GM18511 (cell line): Measurements from ENCODE around the gene PRDX6.
"Not testable (repeated sequence)": the region's sequence is repeated elsewhere in the genome, so short reads cannot be mapped to it uniquely, and the experiment has no call there.

Experiments used
- ATAC-seq: cut with Tn5 transposase; IDR thresholded peaks from one replicate; pipeline ENCODE4 v1.9.1; 2021; ENCODE audit warnings: mild to moderate bottlenecking, moderate library complexity; ENCODE audit not compliant: unreplicated experiment

Gene PRDX6

DNA sequence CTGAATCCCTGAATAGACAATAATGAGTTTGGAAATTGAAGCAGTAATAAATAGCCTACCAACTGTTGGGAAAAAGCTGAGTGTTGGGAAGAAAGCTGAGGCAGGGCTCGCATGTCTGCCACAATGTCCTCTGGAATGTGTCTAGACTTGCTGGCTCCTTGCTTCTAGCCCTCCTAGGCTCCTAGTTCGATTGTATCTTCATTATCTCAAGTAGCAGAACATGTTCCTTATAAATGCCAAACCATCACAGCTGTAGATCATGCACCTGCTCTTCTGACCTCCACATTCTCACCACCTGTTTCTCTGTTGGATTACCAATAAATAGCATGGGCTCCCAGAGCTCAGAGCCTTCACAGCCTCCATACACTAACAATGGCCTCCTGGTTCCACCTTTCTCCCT, 12.9 kb upstream of the PRDX6 start:
- not testable (repeated sequence) for ATAC-seq

DNA sequence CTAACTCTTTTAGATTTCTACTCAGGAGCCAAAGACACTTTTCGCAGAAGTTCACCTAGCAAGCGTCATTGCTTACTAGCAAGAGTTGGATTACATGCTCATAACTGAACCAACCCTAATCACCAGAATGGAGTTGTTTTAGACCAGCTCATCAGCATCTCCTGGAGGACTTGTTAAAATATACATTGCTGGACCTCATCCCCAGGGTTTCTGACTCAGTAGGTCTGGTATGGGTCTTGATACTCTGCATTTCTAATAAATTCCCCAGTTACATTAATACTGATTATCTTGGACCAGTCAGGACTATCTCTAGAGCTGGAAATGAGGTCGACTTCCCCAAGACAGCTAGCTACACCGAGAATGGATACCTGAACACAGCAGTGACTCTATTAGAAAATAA, 9.7 kb upstream of the PRDX6 start:
- ATAC-seq: no peak

DNA sequence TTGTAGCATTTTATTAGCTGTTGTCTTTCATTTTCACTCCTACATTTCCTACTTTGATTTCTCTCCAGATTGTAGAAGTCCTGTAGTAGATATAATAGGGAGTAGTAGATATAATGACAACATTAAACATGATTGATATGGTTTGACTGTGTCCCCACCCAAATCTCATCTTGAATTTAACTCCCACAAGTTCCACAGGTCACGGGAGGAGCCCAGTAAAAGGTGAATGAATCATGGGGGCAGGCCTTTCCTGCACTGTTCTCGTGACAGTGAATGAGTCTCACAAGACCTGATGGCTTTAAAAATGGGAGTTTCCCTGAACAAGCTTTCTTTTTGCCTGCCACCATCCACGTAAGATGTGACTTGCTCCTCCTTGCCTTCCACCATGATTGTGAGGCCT, 7.5 kb upstream of the PRDX6 start:
- ATAC-seq: no peak

DNA sequence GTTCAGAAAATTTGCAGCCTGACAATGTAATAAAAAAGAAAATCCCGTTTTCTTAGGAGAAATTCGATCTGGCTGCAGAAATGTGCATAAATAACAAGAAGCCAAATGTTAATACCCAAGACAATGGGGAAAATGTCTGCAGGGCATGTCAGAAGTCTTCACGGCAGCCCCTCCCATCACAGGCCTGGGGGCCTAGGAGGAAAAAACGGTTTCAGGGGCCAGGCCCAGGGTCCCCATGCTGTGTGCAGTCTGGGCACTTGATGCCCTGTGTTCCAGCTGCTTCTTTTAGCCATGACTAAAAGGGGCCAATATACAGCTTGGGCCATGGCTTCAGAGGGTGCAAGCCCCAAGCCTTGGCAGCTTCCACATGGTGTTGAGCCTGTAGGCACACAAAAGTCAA, 6.5 kb upstream of the PRDX6 start:
- no peak for ATAC-seq

DNA sequence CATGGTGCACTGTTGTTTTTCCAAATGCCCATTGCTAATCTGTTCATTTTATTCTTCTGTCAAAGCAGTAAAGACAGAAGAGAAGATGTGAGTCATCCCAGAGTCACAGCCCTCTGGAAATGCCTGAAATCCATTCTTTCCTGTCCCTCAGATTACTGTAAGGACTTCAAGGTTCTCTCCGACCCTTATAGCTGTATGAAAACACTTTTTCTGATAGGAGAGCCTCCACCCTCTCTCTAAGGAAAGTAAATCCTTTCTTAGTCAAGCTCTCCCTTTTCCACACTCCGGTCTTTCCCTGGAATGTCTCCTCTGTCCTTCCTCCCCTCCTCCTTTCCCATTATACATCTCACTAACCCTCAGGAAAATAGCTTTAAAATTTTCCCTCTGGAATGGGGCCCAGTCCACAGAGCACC, 3.5 kb upstream of the PRDX6 start:
- ATAC-seq: no peak

DNA sequence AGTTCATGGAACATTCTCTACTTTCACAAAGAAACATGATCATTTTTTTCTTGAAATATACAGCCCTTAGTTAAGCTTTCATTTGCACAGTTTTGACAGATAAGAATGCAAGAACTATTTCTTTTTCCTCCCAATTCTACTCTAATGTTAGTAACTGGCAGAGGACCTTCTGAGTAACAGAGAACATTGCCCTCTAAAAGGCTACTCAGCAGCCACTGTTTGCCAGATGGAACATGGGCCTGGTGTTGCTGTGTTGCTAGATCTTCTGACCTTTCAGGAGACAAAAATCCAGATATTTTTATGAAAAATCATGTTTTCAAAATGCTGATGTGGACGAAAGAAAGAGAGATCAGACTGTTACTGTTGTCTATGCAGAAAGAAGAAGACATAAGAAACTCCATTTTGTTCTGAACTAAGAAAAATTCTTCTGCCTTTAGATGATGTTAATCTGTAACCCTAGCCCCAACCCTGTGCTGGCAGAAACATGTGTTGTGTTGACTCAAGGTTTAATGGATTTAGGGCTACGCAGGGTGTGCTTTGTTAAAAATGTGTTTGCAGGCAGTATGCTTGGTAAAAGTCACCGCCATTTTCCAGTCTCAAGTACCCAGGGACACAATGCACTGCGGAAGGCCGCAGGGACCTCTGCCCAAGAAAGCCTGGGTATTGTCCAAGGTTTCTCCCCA, 2.9 kb upstream of the PRDX6 start:
- no peak for ATAC-seq

DNA sequence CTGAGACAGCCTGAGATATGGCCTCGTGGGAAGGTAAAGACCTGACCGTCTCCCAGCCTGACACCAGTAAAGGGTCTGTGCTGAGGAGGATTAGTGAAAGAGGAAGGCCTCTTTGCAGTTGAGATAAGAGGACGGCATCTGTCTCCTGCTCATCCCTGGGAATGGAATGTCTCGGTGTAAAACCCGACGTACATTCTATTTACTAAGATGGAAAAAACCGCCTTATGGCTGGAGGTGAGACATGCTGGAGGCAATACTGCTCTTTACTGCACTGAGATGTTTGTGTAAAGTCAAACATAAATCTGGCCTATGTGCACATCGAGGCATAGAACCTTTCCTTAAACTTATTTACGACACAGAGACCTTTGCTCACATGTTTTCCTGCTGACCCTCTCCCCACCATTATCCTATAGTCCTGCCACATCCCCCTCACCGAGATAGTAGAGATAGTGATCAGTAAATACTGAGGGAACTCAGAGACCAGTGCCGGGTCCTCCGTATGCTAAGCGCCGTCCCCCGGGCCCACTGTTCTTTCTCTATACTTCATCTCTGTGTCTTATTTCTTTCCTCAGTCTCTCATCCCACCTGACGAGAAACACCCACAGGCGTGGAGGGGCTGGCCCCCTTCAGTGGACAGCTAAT, 2.2 kb upstream of the PRDX6 start:
- ATAC-seq: not testable (repeated sequence)

DNA sequence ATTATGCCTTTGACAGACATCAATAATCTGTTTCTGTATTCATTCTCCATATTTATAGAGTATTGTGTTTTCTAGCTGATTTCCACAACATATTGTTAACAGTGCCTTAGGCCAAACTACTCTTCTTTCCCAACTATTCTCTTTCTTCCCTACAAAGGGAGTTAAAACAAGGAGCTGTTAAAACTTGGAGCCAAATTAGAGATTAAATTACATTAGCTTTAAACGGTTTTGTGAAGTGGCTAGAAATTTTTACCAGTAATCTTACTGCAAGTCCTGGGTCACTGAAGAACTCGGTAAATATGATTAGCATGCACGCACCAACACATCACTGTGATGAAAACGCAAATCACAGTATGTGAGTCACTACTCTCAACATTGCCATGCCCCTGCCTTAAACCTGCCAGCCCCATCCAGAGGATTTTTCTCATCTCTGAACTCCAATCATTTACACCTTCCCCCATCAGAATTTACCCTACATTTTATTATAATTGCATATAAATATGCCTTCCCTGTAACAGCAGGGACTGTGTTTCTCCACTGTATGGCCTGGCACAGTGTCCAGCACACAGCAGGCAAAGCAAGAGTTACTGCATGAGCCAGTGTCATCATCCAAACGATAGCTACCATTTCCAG, 1.5 kb upstream of the PRDX6 start:
- ATAC-seq: no peak

DNA sequence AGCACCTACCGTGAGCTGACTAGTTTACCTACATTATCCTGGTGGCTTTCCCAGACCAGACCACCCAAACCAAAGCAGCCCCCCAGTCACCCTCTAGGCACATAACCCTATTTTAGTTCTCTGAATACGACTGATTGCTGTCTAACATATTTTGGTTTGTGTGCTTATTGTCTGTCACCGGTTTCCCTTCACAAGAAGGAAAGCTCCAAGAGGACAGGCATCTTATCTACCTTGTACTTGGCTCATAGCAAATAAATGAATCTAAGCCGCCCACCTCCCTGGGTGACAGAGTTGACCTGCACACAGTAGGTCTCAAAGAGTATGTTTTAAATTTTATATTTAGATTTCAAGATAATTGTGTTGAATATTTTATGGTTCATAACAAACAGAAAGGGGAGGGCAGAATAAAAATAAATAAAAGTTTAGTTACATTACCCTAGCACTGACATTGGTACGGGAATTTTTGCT, 904 bp upstream of the PRDX6 start:
- no peak for ATAC-seq

DNA sequence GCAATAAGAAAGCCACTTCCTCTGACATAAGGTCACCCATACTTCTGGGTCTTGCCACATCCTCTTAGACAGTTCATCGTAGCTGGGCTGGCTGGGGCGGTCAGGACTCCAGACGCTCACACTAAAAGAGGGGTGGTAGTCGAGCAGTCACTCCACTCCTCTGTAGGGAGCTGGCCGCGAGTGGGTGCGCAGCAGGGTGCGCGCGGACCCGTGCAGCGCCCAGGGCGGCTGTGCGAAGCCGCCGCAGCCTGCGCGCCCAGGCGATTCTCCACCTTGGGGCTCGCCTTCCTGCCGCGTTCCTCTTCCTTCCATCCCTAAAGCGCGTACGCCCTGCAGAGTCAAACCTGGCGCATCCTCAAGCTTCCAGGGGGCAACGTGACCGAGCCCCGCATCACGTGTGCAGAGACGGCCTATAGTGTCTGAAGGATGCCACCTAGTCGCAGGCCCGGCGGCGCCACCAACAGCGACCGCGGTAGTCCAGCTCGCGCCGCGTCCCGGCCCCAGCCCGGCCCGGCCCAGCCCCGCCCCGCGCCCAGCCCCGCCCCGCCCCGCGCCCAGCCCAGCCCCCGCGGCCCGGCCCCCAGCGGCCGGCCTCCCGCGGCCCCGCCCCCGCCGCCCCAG, 360 bp upstream of the PRDX6 start:
- ATAC-seq: peak; percentile 97

DNA sequence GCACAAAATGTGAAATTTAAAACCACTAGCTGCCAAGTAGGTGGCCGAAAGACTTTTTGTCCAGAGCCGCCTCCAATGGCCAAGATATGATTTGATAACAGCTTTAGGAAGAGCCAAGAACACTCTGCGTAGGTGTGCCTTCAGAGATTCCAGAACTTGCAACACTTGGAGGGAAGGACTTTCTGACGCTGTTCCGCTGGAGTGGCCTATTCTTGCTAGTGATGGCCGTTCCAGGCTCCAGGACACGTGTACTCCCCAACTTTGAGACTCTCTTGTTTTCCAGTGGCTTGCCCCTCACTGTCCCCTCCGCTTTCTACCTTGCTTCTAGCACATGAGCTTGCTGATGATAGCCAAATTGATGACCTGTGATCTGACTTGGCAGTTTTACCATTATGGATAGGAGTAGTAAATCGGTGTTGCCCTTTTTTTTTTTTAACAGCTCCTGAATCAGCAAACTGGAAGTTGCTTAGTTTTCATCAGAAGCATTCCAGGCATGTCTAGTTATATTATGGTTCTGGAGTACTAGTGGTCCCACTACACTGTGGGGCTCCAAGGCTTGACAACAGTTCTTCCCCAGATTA, 1.0 kb downstream of the PRDX6 start:
- ATAC-seq: no peak

DNA sequence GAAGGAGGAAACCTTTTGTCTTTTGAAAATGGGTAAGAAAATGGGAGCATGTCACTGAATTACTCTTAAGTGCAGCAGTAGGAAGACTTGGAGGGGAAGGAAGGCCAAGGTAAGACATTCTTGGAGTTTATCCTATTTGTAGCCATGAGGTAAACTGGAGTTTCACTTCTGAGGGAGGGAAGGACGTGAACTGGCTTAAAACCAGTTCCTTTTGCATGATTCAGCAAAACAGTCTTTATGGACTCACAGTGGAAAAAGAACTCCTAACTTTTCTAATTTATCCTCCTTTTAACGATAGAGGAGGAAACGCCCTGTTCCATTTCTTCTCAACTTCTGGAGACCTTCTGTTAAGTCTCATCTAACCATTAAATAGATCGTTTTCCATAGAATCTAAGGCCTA, 2.5 kb downstream of the PRDX6 start:
- no peak for ATAC-seq

DNA sequence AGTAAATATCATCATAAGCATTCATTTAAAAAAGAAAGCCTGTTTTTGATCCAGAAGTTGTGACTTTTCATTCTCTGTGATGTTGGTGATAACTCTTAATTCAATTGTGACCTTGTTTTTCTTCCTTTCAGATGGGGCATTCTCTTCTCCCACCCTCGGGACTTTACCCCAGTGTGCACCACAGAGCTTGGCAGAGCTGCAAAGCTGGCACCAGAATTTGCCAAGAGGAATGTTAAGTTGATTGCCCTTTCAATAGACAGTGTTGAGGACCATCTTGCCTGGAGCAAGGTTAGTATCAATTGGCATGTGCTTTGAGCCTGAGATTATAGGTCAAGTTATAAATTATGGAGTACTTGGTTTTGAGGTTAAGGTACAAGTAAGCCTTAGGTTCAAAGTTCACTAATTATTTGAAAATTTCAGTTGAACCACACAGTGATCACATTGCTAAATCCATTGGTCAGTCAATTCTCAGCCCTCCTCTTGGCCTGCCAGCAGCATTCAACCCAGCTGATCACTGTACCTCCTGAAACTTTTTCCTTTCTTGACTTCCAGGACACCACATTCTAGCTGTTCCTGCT, 4.1 kb downstream of the PRDX6 start:
- no peak for ATAC-seq

DNA sequence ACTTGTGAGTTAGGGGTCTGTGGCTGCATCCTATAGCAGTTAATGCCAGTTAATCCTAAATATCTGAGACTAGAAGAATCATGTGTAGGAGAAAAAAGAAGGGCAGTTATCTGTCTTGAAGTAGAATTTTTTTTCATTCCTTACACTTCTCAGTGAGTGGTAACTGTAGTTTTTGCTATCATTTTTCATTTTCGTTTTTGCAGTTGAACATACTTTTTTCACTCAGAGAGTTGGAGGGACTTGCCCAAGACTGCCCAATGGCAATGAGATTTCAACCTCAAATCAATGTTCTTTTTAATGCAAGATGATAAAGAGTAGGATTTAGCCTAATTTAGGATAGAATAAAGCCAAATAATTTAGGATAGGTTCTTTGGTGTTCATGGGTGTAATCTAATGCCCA, 5.5 kb downstream of the PRDX6 start:
- no peak for ATAC-seq

DNA sequence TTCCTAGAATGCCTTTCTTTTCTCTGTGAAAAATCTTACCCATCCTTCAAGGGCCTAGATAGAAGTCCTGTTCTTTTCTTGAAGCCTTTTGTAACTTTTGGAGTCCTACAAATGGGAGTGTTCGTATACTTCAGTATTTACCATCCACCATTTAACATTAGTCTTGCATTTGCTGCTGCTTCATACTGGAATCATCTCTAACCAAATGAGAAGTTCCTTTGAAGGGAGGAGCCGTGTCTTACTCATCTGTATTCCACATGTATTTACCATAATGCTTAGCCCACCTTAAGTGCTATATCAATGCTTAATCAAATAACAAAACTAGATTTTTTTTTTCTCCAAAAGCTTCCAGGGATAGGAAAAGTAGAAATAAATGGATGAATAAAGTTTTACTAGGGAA, 7.1 kb downstream of the PRDX6 start:
- ATAC-seq: no peak

DNA sequence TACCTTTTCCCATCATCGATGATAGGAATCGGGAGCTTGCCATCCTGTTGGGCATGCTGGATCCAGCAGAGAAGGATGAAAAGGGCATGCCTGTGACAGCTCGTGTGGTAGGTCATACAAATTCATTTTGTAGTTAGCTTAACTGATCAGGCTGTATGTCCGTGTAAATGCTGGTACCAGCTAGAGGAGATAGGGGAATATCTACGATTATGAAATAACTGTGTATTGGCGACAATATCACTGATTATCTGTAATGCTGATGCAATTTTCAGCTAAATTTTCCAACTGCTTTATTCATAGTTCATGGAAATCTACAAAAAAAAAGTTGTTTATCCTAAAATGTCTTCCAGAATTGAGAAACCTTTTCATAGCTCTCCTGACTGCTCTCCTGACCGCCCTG, 8.3 kb downstream of the PRDX6 start:
- no peak for ATAC-seq

DNA sequence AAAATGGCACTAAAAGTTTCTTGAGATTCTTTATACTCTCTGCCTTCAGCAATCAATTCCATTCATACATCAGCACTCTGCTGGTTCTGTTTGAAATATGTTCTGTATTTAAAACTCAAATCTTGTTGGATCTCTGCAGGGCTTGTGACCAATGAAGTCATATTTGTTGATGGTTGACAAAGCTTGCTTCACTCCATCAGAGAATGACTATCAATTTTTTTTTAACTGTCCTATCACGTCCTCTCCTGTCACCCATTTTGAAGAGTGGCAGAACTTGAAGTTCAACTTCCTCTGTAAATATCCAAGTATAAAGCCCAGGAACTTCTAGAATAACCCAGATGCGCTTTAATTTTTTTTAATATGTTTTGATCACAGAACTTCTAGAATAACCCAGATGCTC, 10.9 kb downstream of the PRDX6 start:
- ATAC-seq: no peak

DNA sequence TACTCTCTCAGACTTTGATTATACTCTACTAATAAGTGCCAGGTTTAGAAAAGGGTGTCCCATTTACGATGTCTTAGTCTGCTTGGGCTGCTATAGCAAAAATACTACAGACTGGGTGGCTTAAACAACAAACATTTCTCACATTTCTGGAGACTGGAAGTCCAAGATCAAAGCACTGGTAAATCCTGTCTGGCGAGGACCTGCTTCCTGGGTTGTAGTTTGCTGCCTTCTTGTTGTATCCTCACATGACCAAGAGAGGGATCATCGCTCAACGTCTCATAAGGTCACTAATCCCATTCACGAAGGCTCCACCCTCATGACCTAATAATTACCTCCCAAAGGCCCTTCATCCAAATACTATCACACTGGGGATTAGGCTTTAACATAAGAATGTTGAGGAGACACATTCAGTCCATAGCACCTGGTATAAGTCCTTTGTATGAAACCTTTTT, 12.0 kb downstream of the PRDX6 start:
- ATAC-seq: no peak

DNA sequence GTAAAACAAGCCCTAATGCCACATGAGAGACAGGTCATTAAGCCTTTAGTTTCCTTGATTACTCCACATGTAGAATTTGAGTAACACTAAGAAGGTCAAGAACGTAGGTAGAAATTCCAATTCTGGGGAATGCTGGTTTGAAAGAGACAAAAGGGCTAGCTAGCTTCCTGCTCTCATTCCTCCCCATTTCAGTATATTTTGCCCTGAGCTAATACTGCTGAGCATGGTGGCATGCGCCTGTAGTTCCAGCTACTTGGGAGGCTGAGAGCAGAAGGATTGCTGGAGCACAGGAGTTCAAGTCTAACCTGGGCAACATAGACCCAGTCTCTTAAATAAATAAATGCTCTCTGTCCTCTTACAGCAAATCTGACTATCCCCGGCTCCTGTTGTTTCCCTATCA, 12.8 kb downstream of the PRDX6 start:
- ATAC-seq: no peak

DNA sequence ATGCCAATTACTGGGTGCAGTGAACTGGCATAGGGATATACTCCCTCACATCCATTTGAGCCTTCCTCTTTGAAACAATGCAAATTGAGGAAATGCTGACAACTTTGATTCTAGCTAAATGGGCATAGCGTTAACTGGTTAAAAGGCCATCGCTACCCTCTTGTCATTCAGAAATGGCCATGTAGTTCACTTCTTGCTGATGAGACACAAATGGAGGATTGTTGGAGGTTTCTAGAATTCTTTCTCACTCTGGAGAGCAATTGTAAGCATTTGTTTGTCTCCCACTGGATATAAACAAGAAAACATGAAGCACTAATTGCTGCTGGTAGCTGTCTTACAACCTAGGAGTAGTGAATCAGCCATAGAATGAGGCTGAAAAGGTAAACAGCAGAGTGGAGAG, 14.4 kb downstream of the PRDX6 start:
- no peak for ATAC-seq

DNA sequence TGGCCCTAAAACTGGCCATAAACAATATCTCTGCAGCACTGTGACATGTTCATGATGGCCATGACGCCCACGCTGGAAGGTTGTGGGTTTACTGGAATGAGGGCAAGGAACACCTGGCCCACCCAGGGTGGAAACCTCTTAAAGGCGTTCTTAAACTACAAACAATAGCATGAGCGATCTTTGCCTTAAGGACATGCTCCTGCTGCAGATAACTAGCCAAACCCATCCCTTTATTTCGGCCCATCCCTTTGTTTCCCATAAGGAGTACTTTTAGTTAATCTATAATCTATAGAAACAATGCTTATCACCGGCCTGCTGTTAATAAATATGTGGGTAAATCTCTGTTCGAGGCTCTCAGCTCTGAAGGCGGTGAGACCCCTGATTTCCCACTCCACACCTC, 16.0 kb downstream of the PRDX6 start:
- not testable (repeated sequence) for ATAC-seq
